ENCODE data around the gene GARRE1.

- TF ChIP-seq CTCF (IDR thresholded peaks at IDR 0.05; ENCODE audit: poor library complexity): no peak
- TF ChIP-seq EZH2 (IDR thresholded peaks at IDR 0.05; ENCODE audit: borderline replicate concordance): no peak
- no peak for TF ChIP-seq EZH2phosphoT487 (IDR thresholded peaks at IDR 0.05; ENCODE audit: low read depth, severe bottlenecking, unreplicated experiment)
Measured at GRCh38 chr19:34237283-34237682, 17.1 kb upstream of the GARRE1 start.
